Measurements from ENCODE around the gene HOXA4.

Gene HOXA4

GRCh38 chr7:27132214-27132613 is 1.7 kb upstream of the HOXA4 start:
- no peak for DNase-seq (ENCODE audit: low read depth)

DNA sequence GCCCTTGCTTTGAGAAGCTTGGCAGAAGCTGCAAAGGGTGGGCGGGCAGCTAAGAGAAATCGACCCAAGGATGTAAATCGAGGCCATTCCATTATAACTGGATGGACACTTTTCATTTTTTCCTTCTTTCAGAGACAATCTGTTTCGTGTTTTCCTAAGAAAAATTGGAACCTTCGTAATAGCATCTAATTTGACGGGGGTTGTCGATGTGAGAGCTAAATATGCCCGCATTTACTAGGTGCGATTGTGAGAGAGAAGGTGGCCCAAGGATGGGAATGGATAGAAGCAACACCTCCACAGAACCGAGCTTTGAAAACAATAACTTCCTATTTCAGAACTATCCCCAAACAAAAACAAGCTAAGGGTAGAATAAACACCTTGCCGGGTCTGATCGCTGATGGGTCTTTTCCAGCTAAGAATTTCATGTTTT is 848 bp upstream of the HOXA4 start:
- DNase-seq (ENCODE audit: low read depth): no peak

DNA sequence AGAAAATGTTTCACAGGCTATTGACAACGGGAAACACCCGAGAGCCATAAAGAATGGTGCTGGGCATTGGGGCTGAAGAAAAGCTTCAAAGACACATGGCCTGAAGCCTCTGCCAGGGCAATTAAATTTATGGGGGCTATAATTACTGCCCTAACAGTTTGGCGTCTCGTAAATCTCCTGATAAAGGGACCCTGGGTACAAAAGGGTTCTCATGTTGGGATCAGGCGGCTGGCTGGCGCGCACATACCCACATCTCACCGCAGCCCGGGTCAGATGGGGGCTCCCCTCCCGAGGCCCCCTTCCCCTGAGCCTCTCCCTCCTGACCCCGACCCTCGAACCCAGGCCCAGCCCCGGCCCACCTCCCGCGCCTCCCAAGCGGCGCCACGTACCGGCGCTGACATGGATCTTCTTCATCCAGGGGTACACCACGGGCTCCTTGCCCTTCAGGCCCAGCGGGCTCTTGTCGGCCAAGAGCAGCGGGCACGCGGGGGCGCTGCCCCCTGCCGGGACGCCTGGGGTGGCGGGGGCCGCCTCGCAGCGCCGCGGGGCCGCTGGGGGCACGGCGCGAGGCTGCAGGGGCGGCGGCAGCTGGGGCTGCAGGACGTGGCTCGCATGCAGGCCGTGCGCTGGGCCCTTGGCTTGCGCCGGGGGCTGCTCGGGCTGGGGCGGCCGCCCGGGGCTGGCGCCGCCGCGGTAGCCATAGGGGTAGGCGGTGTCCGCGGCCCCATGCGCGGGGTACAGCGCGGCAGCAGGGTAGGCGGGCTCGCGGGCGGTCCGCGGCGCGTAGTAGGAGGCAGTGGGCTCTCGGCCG is 623 bp downstream of the HOXA4 start:
- no peak for DNase-seq (ENCODE audit: low read depth)

GRCh38 chr7:27128776-27129728 is 1.5 kb downstream of the HOXA4 start:
- no peak for DNase-seq (ENCODE audit: low read depth)

GRCh38 chr7:27128034-27128433 is 2.5 kb downstream of the HOXA4 start:
- no peak for DNase-seq (ENCODE audit: low read depth)

DNA sequence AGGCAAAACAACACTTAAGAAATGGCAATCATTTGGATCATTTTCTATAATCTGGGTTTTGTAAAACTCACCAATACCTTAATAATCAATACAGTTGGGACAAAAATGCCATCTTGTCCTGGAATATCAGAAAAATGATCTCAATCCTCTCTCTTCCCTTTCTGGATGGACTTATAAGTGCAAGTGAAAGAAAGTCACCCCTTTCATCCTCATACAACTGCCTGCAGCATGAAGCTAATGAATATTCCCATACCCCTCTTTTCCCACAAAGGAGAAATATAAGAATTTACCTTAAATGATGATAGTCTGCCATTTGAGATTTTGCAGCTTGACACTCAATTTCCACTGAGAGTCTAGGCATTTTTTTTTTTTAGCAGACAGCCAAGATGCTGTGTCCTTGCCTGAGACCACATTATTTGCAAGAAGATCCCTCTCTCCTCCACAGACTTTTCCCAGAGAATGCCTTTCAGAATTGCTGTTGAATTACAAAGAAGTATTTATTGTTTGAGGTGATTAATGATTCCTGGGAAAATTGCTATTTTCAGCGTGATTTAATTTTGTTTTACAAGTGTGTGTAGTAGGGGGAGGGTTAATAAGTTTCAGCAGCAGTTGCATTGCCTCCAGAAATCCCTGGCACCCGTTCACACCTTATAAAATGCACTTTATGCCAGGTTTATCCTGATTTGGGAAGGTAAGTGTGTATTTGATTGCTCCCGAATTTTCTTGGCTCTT is 3.8 kb downstream of the HOXA4 start:
- DNase-seq (ENCODE audit: low read depth): no peak

DNA sequence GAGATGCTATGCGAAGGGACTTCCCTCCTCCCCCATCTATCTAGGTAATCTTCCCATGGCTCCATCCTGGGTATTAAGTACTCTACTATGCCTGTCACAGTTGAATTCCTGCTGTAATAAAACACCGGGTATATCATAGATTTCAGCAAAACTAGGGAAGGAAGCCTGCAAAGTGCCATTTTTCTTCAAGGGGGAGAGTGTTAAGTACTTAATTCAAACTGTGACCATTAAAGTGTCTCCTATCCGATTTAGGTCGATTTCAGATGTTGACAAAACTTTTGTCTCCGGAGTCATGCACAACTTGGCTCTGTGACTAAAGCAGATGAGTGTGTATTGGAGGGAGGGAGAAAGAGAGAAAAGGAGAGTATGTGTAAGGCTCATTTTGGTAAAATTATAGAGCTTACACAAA is 4.6 kb downstream of the HOXA4 start:
- no peak for DNase-seq (ENCODE audit: low read depth)

GRCh38 chr7:27124902-27125689 is 5.5 kb downstream of the HOXA4 start:
- DNase-seq (ENCODE audit: low read depth): no peak

GRCh38 chr7:27124096-27124901 is 6.3 kb downstream of the HOXA4 start:
- no peak for DNase-seq (ENCODE audit: low read depth)

- no peak for DNase-seq (ENCODE audit: low read depth)
Observed at GRCh38 chr7:27123477-27124053, 7.0 kb downstream of the HOXA4 start.

GRCh38 chr7:27123007-27123476 is 7.5 kb downstream of the HOXA4 start:
- no peak for DNase-seq (ENCODE audit: low read depth)

DNA sequence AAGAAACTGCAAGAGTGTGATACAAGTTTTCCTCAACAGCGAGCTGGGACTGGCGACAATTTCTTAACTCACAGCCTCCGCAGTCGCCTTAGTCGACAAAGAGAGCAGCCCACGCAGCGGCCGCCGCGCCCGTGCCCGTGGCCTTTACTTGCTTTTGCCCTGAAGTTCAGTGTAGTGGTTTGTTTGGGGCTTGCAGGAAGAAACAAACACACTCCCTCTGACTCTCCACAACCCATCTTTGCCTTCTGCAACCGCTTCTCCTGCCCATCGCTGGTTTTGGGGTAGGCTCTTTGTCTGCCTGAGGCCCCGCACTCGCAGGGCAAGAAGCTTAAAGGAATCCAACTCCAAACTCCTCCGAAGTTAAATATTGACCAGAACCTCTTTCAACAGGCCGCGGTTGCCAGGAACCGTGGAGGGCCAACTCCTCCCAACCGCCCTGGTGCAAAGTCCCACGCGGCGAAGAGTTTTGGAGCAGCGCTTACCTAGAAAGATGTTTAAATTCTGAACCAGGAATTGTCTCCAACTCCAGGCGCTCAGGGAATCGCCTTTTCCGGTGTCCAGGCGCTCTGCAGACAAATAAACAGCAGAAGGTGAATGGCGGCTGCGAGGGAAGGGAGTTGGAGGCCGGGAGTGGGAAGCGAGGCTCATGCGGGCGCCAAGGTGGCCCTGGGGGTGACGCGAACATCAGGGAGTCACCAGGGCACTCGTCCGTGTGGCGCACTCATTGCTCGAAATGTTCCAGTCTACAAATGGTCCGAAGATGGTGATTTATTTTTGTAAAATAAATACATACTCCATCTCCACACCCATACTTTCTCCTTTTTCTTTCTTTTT is 8.3 kb downstream of the HOXA4 start:
- no peak for DNase-seq (ENCODE audit: low read depth)

DNA sequence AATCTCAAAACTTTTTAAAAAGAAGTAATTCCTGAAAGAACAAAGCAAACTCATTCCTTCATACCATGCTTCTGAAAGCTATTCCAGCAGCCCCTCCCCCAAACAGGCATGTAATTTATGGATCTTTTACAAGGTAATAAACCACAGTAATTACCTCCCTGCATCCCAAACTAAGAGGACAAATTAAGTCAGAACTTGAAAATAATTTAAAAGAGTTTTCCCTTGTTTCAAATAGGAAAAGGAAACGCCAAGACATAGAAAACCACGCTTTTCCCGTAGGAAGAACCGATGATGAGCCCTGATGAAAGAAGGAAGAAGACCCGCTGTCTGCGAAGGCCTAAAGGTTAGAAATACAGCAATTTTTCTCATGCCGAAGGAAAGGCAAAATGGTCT is 8.9 kb downstream of the HOXA4 start:
- DNase-seq (ENCODE audit: low read depth): no peak

- no peak for DNase-seq (ENCODE audit: low read depth)
Observed at GRCh38 chr7:27119412-27119911, 11.1 kb downstream of the HOXA4 start.

GRCh38 chr7:27118580-27118979 is 12.0 kb downstream of the HOXA4 start:
- DNase-seq (ENCODE audit: low read depth): no peak

DNA sequence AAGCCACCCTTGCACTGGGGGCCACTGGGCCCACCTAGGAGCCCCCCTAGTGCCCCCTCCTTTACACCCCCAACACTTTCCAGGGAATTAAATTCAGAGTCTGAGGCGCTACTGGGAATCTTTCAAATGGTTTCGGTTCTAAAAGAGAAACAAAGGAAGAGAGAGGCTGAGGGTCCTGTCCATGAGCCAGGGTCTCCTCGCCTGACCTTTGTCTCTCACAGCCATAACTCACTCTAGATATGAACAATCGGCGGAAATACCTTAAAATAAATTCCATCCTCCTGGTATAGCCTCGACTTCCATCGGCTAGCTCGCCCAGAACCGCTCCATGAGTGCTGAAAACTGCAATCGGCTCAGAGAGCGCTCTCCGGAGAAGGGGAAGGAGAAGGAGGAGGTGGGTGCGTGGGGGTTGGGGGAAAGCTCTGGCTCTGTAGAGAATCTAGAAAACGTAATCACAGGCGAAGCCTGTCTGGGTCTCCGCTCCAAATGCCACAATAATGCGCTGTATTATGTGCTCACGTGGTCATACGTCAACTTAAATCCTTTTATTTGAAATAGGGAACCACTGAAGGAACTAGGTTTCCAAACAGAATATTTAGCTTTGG is 12.6 kb downstream of the HOXA4 start:
- DNase-seq (ENCODE audit: low read depth): no peak

DNA sequence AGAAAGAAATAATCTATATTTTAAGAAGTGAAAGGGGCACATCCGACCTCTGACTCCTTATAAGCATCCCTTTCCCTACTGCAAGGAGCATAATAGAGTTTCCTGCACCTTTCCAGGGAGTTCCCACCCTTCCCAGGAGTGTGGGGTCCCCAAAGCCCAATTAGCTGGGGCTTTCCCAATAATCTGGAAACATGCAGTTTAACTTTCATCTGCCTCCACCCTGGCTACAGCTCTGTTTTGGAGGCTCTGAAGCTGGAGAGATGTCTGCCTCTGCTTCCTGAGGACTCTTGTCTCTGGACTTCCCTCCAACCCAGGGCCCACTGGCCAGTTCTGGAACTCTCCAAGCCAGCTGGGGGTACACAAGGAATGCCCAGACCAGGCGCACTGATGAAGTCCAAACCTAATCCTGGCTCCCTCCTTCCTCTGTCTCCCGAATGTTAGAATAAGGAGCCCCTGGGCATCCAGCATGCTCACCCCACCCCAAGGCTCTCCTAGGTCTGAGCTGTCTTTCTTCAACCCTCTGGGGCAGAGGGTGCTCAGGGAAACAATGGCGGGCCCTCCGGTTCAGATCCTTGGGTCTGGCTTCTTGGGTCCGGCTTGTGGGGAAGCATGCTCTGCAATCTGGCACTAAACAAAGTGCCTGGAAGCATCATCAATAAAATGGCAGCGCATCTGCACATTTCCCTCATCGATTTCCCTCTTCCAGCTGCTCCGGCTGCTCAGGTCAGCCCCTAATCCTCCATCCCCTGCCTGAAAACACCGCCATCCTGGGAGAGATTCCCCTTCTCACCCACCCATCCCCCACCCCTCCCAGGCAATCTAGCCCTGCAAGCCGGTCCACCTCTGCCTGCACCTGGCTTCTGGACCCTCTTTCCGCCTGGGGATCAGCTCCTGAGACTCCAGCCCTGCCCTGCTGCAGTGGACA is 13.3 kb downstream of the HOXA4 start:
- no peak for DNase-seq (ENCODE audit: low read depth)
